ENCODE results near the gene CBX4.
A peak's percentile ranks its signal among the peaks of the same experiment; 100 is the strongest.

CBX4 gene

DNA sequence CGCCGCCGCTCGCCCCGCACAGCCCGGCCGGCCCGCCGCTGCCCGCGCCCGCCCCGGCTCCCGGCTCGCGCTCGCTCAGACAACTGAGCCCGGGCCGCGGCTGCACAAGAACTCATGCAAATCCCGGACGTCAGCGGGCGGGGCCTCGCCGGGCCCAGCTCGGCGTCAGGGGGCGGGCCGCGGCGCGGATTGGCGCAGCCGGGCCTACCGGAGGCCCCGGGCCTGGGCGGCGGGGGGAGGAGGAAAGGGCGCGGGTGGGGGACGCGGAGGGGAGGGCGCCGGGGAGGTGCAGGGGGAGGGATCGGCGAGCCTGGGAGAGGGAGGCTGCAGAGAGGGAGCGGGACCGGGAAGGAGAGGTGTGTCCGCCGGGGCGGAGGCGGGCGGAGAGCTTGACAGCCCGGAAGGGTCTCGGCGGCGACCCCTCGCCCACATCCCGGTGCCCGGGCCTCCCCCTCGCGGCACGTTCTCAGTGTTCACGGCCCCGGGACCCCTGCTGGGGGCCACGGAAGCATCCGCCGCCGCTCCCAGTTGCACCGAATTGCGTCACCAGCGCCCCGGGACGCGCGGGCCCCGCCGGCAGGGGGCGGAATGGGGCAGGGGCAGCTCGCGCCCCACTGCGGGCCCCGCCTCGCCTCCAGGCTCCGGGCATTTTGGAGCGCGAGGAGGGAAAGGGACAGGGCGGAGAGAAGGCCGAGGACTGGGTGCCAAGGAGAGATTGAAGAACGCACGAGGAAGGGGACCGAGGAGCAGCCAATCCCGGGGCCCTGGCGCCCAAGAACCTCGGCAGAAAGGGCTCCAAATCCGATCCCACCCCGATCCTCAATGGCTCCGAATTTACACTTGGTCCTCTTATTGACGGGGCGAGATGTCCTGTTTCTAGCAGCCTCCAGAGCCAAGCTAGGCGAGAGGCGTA is at the start of gene CBX4:
Gene CBX4 (minus strand): TSS at position 85 of the 913 bp plus-strand sequence. CDS start 189 bp downstream, outside the sequence.
- no peaks in the 10 kb centered on the region for H3K27me3 ChIP-seq (ENCODE audit: low read depth)
- peaks cover 17% of the 10 kb centered on the region for H3K4me1 ChIP-seq
- peak within 1 kb of the TSS; percentile 64 for H3K4me3 ChIP-seq
- peaks cover 19% of the 10 kb centered on the region for H3K36me3 ChIP-seq (replicated peaks)
- no peaks in the 10 kb centered on the region for H3K9me3 ChIP-seq
- in situ Hi-C loops (cut with MboI; ENCODE audit: low sequenced_read_pairs): no loop called here
- DNase-seq (ENCODE audit: low spot score in 2 of 2): peak; percentile 91 to 98

DNA sequence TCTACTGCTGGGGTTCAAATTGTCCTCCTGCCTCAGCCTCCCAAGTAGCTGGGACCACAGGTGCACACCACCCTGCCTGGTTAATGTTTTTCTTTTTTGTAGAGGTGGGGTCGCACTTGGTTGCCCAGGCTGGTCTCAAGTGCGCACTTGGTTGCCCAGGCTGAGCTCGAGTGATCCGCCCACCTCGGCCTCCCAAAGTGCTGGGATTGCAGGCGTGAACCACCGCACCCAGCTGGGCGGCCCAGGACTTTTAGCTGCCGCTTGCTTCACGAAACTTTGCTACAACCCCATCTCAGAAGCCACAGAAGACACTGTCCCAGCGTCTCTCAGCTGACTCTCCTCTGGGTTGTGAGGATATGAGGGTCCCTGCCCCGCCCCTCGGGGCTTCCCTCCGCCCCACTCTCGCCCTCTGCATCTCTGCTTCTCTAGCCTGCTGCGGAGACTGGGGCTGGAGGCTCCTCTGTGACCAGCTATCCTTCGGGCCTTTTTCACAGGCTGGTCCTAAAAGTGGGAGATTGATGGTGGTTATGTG is 48.8 kb upstream of the CBX4 start:
- Histone ChIP-seq H3K9me3 (no peaks in the 10 kb centered on the region), H3K36me3 (replicated peaks) (no peaks in the 10 kb centered on the region), H3K4me3 (no peak overlapping the region), H3K27me3 (ENCODE audit: low read depth) (peaks cover 3% of the 10 kb centered on the region), H3K4me1 (no peaks in the 10 kb centered on the region)
- DNase-seq (ENCODE audit: low spot score in 2 of 2): no peak
- in situ Hi-C loops (cut with MboI; ENCODE audit: low sequenced_read_pairs): no loop called here

DNA sequence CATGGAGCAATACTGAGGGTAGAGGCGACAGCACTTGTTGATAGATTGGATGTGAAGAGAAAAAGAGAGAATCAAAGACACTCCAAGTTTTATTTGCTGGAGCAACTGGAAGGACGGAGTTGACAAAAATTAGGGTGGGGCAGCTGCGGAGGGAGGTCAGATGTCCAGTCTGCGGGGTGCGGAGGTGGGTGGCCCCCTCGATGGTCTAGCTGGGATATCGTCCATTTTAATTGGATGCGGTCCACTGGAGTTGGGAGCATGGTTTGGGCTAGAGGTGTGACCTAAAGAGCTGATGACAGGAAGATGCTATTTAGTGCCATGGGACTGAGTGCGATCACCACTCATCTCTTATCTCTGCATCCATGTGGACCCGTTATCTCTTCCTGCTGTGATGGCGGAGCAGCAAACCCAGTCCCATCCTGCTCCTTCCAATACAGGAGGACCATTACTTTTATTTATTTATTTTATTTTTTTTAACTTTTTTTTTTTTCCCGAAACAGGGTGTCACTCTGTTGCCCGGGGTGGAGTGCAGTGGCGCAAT is 48.3 kb upstream of the CBX4 start:
- Histone ChIP-seq H3K9me3 (no peaks in the 10 kb centered on the region), H3K4me3 (no peak overlapping the region), H3K36me3 (replicated peaks) (no peaks in the 10 kb centered on the region), H3K4me1 (peaks cover under 1% of the 10 kb centered on the region; the same call in 1 of the 2 replicates), H3K27me3 (ENCODE audit: low read depth) (peaks cover 3% of the 10 kb centered on the region)
- no peak for DNase-seq (ENCODE audit: low spot score in 2 of 2)
- in situ Hi-C loops (cut with MboI; ENCODE audit: low sequenced_read_pairs): no loop called here

DNA sequence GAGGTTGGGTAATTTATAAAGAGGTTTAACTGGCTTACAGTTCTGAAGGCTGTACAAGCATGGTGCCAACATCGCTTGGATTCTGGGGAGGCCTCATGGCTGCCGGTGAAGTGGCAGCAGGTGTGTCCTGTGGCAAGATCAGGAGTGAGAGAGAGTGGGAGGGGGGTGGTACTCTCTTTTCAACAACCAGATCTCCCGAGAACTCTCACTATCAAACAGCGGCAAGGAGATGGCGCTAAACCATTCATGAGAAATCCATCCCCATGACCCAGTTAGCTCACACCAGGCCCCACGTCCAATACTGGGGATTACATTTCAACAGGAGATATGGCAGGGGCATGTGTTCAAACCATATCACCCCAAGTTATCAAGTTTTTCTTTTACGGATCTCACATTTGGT is 44.0 kb upstream of the CBX4 start:
- Histone ChIP-seq H3K4me1 (peaks cover 2% of the 10 kb centered on the region; the same call in 1 of the 2 replicates), H3K27me3 (ENCODE audit: low read depth) (no peaks in the 10 kb centered on the region), H3K4me3 (no peak overlapping the region), H3K36me3 (replicated peaks) (no peaks in the 10 kb centered on the region), H3K9me3 (no peaks in the 10 kb centered on the region)
- no peak for DNase-seq (ENCODE audit: low spot score in 2 of 2)
- in situ Hi-C loops (cut with MboI; ENCODE audit: low sequenced_read_pairs): no loop called here

DNA sequence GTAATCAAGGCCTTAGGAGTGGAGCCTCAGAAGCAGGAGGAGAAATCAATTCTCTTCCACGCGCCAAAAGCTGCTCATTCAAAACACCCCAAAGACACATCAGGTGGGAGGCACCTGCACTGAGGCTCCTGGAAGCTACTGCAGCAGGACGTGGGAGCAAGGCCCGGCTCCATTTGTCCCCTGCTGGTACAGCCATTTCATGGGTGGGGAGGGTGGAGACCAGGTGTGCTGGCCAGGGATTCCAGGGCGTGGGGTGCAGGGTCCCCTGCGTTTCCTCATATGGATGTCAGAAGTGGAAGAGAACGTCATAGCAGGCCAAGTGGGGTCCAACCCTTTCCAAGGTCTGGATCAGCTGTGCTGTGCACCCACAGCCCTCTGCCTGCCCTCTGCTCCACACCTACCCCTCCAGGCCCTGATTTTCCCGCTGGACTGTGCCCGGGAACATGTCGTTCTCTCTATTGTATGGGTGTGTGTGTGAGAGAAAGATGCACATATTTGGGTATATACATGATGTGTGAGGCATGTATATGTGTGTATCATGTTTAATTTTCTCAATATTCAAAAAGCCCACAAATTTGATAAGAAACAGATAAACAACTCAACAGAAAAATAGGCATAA is 39.2 kb upstream of the CBX4 start:
- peaks cover 2% of the 10 kb centered on the region; the same call in 1 of the 2 replicates for H3K4me1 ChIP-seq
- in situ Hi-C loops (cut with MboI; ENCODE audit: low sequenced_read_pairs): no loop called here
- no peak for DNase-seq (ENCODE audit: low spot score in 2 of 2)

DNA sequence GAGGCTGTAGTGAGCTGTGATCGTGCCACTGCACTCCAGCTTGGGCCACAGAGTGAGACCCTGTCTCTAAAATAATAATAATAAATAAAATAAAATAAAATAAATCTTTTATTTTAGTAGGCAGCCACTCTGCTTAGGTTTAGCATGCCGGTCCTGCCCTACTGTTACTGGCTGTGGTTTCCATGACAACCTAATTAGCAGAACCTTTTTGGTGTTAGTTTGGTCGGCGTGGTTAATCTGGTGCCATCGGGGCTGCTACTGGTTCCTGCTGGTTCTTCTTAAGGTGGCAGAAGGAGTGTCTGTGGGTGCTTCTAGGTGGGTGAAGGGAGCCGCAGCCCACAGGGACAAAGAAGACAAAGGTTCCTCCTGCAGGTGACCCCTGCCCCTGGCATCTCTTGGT is 37.8 kb upstream of the CBX4 start:
- Histone ChIP-seq H3K36me3 (replicated peaks) (no peaks in the 10 kb centered on the region), H3K9me3 (no peaks in the 10 kb centered on the region), H3K4me3 (no peak overlapping the region), H3K27me3 (ENCODE audit: low read depth) (no peaks in the 10 kb centered on the region), H3K4me1 (no peaks in the 10 kb centered on the region)
- in situ Hi-C loops (cut with MboI; ENCODE audit: low sequenced_read_pairs): no loop called here
- no peak for DNase-seq (ENCODE audit: low spot score in 2 of 2)

More for the DNA sequence above, 39.2 kb upstream of the CBX4 start:
- Histone ChIP-seq H3K27me3 (ENCODE audit: low read depth) (no peaks in the 10 kb centered on the region), H3K36me3 (replicated peaks) (no peaks in the 10 kb centered on the region), H3K9me3 (no peaks in the 10 kb centered on the region), H3K4me3 (no peak overlapping the region)

DNA sequence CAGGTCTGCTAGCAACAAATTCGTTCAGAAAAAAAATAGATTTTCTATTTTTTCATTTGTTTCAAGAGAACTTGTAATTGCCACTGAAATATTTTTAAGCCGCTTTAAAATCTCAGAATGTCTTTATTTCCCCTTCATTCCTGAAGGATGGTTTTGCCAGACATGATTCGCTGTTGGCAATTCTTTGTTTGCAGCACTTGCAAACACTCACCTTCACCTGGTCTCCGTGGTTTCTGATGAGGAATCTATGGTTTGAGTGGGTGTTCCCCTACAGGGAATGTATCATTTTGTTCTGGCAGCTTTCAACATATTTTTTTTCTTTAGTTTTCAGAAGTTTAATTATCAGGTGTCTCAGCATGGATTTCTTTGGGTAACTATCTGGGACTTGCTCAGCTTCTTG is 36.3 kb upstream of the CBX4 start:
- no peak for DNase-seq (ENCODE audit: low spot score in 2 of 2)
- Histone ChIP-seq H3K9me3 (no peaks in the 10 kb centered on the region), H3K4me3 (no peak overlapping the region), H3K4me1 (no peaks in the 10 kb centered on the region), H3K27me3 (ENCODE audit: low read depth) (no peaks in the 10 kb centered on the region), H3K36me3 (replicated peaks) (no peaks in the 10 kb centered on the region)
- in situ Hi-C loops (cut with MboI; ENCODE audit: low sequenced_read_pairs): no loop called here

DNA sequence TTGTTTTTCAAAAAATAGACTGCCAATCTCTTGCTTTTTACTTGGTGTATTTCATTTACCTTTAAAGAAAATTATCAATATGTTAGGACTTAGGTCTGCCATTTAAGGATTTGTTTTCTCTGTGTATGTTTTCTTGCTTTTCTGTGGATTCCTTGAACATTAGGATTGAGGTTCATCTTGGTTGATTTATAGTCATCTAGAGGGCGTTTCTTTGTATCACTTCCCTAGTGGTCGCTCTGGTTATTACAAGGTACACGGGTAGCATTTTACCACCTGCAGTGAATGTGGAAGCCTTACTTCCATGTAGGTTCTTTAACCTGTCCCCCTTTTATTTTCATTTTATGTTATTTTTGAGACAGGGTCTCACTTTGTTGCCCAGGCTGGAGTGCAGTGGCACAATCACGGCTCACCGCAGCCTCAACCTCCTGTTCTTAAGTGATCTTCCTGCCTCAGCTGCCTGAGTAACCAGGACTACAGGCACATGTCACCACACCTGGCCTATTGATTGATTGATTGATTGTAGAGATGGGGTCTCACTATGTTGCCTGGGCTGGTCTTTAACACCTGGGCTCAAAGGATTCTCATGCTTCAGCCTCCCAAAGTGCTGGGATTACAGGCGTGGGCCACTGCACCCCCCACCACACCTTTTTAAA is 35.2 kb upstream of the CBX4 start:
- peaks cover 2% of the 10 kb centered on the region; the same call in 1 of the 2 replicates for H3K4me1 ChIP-seq
- no peaks in the 10 kb centered on the region for H3K9me3 ChIP-seq
- in situ Hi-C loops (cut with MboI; ENCODE audit: low sequenced_read_pairs): no loop called here
- peak; percentile 21 to 66 for DNase-seq (ENCODE audit: low spot score in 2 of 2)
- no peaks in the 10 kb centered on the region for H3K27me3 ChIP-seq (ENCODE audit: low read depth)
- no peak overlapping the region for H3K4me3 ChIP-seq
- no peaks in the 10 kb centered on the region for H3K36me3 ChIP-seq (replicated peaks)

DNA sequence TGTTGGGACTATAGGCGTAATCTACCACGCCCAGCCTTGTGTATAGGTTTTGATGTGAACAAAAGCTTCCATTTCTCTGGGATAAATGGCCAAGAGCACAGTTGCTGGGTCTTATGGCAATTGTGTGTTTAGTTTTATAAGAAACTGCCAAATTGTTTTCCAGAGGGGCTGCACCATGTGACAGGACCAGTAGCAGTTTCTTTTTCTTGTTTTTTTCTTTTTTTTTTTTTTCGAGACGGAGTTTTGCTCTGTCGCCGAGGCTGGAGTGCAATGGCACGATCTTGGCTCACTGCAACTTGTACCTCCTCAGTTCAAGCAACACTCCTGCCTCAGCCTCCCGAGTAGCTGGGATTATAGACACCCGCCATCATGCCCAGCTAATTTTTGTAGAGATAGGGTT is 34.3 kb upstream of the CBX4 start:
- Histone ChIP-seq H3K27me3 (ENCODE audit: low read depth) (no peaks in the 10 kb centered on the region), H3K36me3 (replicated peaks) (no peaks in the 10 kb centered on the region), H3K4me3 (no peak overlapping the region), H3K4me1 (peaks cover 7% of the 10 kb centered on the region), H3K9me3 (no peaks in the 10 kb centered on the region)
- no peak for DNase-seq (ENCODE audit: low spot score in 2 of 2)
- in situ Hi-C loops (cut with MboI; ENCODE audit: low sequenced_read_pairs): no loop called here

DNA sequence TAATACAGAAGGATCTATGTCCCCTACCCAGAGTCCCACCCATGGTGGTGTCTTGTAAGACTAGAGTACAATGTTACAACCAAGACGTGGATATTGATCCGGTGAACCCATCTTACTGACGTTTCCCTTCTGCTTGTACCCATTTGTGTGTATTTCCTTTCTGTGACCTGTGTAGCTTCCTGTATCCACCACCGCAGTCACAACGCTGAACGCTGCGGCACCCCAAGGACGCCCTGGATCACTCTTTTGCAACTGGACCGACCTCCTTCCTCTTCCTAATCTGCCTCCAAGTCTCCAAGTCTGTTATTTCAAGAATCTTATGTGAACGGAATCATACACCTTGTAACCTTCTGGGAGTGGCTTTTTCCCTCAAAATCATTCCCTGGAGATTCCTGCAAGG is 33.5 kb upstream of the CBX4 start:
- no peaks in the 10 kb centered on the region for H3K9me3 ChIP-seq
- no peak overlapping the region for H3K4me3 ChIP-seq
- no peaks in the 10 kb centered on the region for H3K27me3 ChIP-seq (ENCODE audit: low read depth)
- no peak for DNase-seq (ENCODE audit: low spot score in 2 of 2)
- in situ Hi-C loops (cut with MboI; ENCODE audit: low sequenced_read_pairs): no loop called here
- H3K4me1 ChIP-seq: peaks cover 7% of the 10 kb centered on the region
- H3K36me3 ChIP-seq (replicated peaks): no peaks in the 10 kb centered on the region

DNA sequence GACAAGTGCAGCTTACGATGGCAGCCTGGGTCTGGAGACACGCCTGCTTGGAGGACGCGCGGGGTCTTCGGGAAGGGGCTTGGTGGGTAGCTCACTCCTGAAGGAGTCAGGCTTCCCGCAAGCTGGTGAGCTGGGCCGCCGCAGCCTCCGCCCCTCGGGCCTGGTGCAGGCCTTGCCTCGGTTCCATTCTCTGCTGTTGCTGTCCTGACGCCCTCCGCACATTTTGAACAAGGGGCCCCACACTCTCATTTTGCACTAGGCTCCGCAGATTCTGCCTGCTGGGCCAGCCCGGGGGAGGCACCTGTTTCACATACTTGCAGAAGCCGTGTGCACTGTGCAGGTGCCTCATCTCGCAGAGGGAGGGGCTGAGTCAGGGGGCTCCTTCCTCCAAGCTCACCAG is 31.9 kb upstream of the CBX4 start:
- in situ Hi-C loops (cut with MboI; ENCODE audit: low sequenced_read_pairs): no loop called here
- H3K4me3 ChIP-seq: no peak overlapping the region
- DNase-seq (ENCODE audit: low spot score in 2 of 2): no peak

DNA sequence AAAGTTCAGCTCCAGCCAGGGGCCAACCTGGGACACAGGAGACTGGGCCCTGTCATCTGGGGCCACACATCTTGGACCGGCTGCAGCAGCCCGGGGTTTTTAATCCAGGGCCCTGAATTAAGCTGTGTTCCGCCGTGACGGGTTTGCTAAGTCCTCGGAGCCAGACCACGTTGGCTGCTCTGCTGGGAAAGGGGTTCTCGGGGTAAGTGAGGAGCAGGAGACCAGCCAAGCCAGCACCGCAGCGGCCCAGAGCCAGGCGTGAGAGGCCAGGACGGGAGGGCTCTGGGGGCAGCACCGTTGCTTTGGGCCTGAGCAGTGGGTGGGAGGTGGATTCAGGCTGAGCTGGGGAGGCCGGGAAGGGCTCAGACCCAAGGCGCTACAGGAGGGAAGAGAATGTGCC is 31.3 kb upstream of the CBX4 start:
- no peak for DNase-seq (ENCODE audit: low spot score in 2 of 2)
- peaks cover 7% of the 10 kb centered on the region for H3K4me1 ChIP-seq
- in situ Hi-C loops (cut with MboI; ENCODE audit: low sequenced_read_pairs): no loop called here
- H3K27me3 ChIP-seq (ENCODE audit: low read depth): no peaks in the 10 kb centered on the region
- H3K36me3 ChIP-seq (replicated peaks): no peaks in the 10 kb centered on the region
- H3K4me3 ChIP-seq: no peak overlapping the region
- no peaks in the 10 kb centered on the region for H3K9me3 ChIP-seq

More for the DNA sequence above, 31.9 kb upstream of the CBX4 start:
- Histone ChIP-seq H3K4me1 (peaks cover 7% of the 10 kb centered on the region), H3K36me3 (replicated peaks) (no peaks in the 10 kb centered on the region), H3K9me3 (no peaks in the 10 kb centered on the region), H3K27me3 (ENCODE audit: low read depth) (no peaks in the 10 kb centered on the region)

DNA sequence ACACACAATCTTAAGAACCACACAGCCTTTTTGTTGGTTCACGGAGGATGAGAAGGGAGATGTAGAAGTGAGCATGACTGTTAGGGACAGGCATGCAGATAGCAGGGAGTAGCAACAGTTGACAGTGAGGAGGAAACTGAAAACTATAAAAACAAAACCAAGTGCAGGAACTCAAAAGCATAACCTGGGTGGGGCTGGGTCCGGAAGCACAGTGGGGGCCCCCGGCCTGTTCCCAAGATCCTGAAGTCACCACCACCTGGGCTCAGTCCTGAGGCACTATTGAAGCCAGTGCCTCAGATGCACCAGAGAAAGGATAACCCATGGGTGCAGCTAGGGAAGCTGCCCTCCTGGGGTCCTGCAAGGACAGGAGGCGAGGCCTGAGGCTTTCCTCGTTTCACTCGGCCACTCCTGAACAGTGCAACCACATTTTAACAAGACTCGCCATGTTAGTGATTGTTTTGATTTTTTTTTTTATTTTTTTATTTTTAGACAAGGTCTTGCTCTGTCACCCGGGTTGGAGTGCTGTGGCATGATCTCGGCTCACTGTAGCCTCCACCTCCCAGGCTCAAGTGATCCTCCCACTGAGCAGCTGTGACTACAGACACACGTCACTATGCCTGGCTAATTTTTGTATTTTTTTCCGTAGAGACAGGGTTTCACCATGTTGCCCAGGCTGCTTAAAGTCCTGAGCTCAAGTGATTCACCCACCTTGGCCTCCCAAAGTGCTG is 27.7 kb upstream of the CBX4 start:
- H3K9me3 ChIP-seq: no peaks in the 10 kb centered on the region
- no peaks in the 10 kb centered on the region for H3K27me3 ChIP-seq (ENCODE audit: low read depth)
- in situ Hi-C loops (cut with MboI; ENCODE audit: low sequenced_read_pairs): no loop called here
- no peaks in the 10 kb centered on the region for H3K36me3 ChIP-seq (replicated peaks)
- DNase-seq (ENCODE audit: low spot score in 2 of 2): no peak
- H3K4me3 ChIP-seq: no peak overlapping the region
- H3K4me1 ChIP-seq: peaks cover 7% of the 10 kb centered on the region

Data from HAP-1 (cell line).